CD4-positive, CD25-positive, alpha-beta regulatory T cell (primary cell): Measurements from ENCODE around the gene MMS19. TPM values are rescaled to one million over a fixed set of nuclear protein-coding genes. Genes with fewer than 3 reads are reported as not detected.
A peak's percentile ranks its signal among the peaks of the same experiment; 100 is the strongest.

Source experiments
- ATAC-seq, 2 donors: fragments of 150-1000 bp; cut with Tn5 transposase; one replicate each; pipeline ENCODE4 v1.10.0; 2021; ENCODE audit warnings: low read depth in 2 of 2, moderate number of reproducible peaks in 2 of 2, moderate library complexity in 1 of 2
- DNase-seq, 3 donors: peaks; one replicate each; pipeline versions ENCODE4 v3.0.0 to v3.0.0-alpha.2; 2012 to 2022; ENCODE audit warnings: mixed read lengths in 1 of 3
- H3K27ac ChIP-seq: one replicate; pipeline ENCODE4 v1.7.0; 2013; ENCODE audit warnings: mild to moderate bottlenecking, low read length; ENCODE audit not compliant: insufficient read depth, poor library complexity, severe bottlenecking
- H3K27me3 ChIP-seq: one replicate; pipeline ENCODE4 v1.7.0; 2013; ENCODE audit warnings: low read length; ENCODE audit not compliant: control insufficient read depth, insufficient read depth
- H3K36me3 ChIP-seq: one replicate; pipeline ENCODE4 v1.7.0; 2013; ENCODE audit warnings: mild to moderate bottlenecking, low read length, moderate library complexity; ENCODE audit not compliant: control insufficient read depth, insufficient read depth
- H3K4me1 ChIP-seq: 2 replicates; pipeline ENCODE4 v1.7.0; 2013; ENCODE audit warnings: mild to moderate bottlenecking, low read length; ENCODE audit not compliant: insufficient read depth, control insufficient read depth, poor library complexity, severe bottlenecking
- H3K4me3 ChIP-seq: one replicate; pipeline ENCODE4 v1.7.0; 2013; ENCODE audit warnings: low read depth, mild to moderate bottlenecking, low read length, moderate library complexity
- H3K9me3 ChIP-seq, 2 experiments: 1 replicate in 1 of 2; 2 replicates in 1 of 2; pipeline ENCODE4 v1.7.0; 2013; ENCODE audit warnings: low read length in 2 of 2, mild to moderate bottlenecking in 1 of 2, moderate library complexity in 1 of 2; ENCODE audit not compliant: control insufficient read depth in 2 of 2
- H3K27ac Mint-ChIP-seq, 3 donors: one replicate each; pipeline ENCODE4 v1.8.0; 2020 to 2022; ENCODE audit warnings: mild to moderate bottlenecking in 3 of 3, mixed read lengths in 3 of 3, moderate library complexity in 2 of 3
- H3K27me3 Mint-ChIP-seq: one replicate; pipeline ENCODE4 v1.8.0; 2022; ENCODE audit warnings: mild to moderate bottlenecking, mixed read lengths
- H3K36me3 Mint-ChIP-seq: one replicate; pipeline ENCODE4 v1.8.0; 2020; ENCODE audit warnings: mixed read lengths
- H3K4me1 Mint-ChIP-seq, 4 donors: one replicate each; pipeline ENCODE4 v1.8.0; 2020 to 2022; ENCODE audit warnings: mixed read lengths in 4 of 4, mild to moderate bottlenecking in 1 of 4
- H3K4me3 Mint-ChIP-seq, 4 donors: one replicate each; pipeline ENCODE4 v1.8.0; 2020 to 2022; ENCODE audit warnings: mild to moderate bottlenecking in 4 of 4, mixed read lengths in 4 of 4, moderate library complexity in 3 of 4
- H3K9me3 Mint-ChIP-seq, 7 donors: one replicate each; pipeline ENCODE4 v1.8.0; 2020 to 2022; ENCODE audit warnings: mixed read lengths in 7 of 7, mild to moderate bottlenecking in 3 of 7, moderate library complexity in 2 of 7
- polyA plus RNA-seq, 4 donors: library from polyadenylated mRNA; unstranded; fragments of 300-500 nt; fragmentation: Illumina TruSeq; gene quantifications; one replicate each; pipeline ENCODE4 v1.2.3, GENCODE V29; 2021
- total RNA-seq: library from RNA; stranded (reverse); gene quantifications from one replicate; pipeline ENCODE4 v1.2.3, GENCODE V29; 2022

Gene MMS19
- total and polyA plus RNA-seq, 5 donors from 2014 or later, result 26.7 to 59.6 (median 36.2) TPM

- Mint-ChIP-seq H3K4me1 (no peaks in the 10 kb centered on the region), H3K4me3 (no peak overlapping the region), H3K9me3 (no peaks in the 10 kb centered on the region), H3K27me3 (peaks cover 15% of the 10 kb centered on the region), H3K27ac (no peak overlapping the region), H3K36me3 (no peaks in the 10 kb centered on the region)
- ATAC-seq (no peak), DNase-seq (no peak)
- Histone ChIP-seq H3K36me3 (no peaks in the 10 kb centered on the region), H3K4me3 (no peak overlapping the region), H3K27ac (no peak overlapping the region), H3K27me3 (no peaks in the 10 kb centered on the region), H3K9me3 (no peaks in the 10 kb centered on the region), H3K4me1 (no peaks in the 10 kb centered on the region)
These were observed 23.8 kb upstream of the MMS19 start for GRCh38 chr10:97522071-97522470.

- H3K4me3 Mint-ChIP-seq, result no peak overlapping the region
- H3K27ac Mint-ChIP-seq, result no peak overlapping the region
- no peak overlapping the region for H3K4me3 ChIP-seq
- ATAC-seq (no peak), DNase-seq (no peak)
- no peaks in the 10 kb centered on the region for H3K4me1 ChIP-seq
- H3K27me3 ChIP-seq, result no peaks in the 10 kb centered on the region
- no peaks in the 10 kb centered on the region for H3K36me3 ChIP-seq
- H3K27ac ChIP-seq, result no peak overlapping the region
- H3K36me3 Mint-ChIP-seq, result no peaks in the 10 kb centered on the region
- peaks cover 15% of the 10 kb centered on the region for H3K27me3 Mint-ChIP-seq
- no peaks in the 10 kb centered on the region for H3K9me3 Mint-ChIP-seq
- H3K4me1 Mint-ChIP-seq, result no peaks in the 10 kb centered on the region
- no peaks in the 10 kb centered on the region for H3K9me3 ChIP-seq
These were observed 22.9 kb upstream of the MMS19 start for GRCh38 chr10:97520978-97521761.

- Histone ChIP-seq H3K27me3 (no peaks in the 10 kb centered on the region), H3K4me1 (no peaks in the 10 kb centered on the region), H3K36me3 (no peaks in the 10 kb centered on the region), H3K27ac (no peak overlapping the region), H3K4me3 (no peak overlapping the region), H3K9me3 (no peaks in the 10 kb centered on the region)
- Mint-ChIP-seq H3K4me3 (no peak overlapping the region), H3K4me1 (no peaks in the 10 kb centered on the region), H3K27ac (no peak overlapping the region), H3K27me3 (peaks cover 15% of the 10 kb centered on the region), H3K36me3 (no peaks in the 10 kb centered on the region), H3K9me3 (no peaks in the 10 kb centered on the region)
- ATAC-seq, result no peak
- DNase-seq, result no peak
These were observed 22.3 kb upstream of the MMS19 start for GRCh38 chr10:97520520-97520919.

GRCh38 chr10:97519342-97519741 is 21.1 kb upstream of the MMS19 start:
- peaks cover under 1% of the 10 kb centered on the region for H3K27me3 ChIP-seq
- no peak overlapping the region for H3K4me3 ChIP-seq
- DNase-seq (no peak), ATAC-seq (no peak)
- no peak overlapping the region for H3K27ac ChIP-seq
- H3K9me3 ChIP-seq, result no peaks in the 10 kb centered on the region
- H3K36me3 Mint-ChIP-seq, result no peaks in the 10 kb centered on the region
- H3K4me1 Mint-ChIP-seq, result no peaks in the 10 kb centered on the region
- no peaks in the 10 kb centered on the region for H3K4me1 ChIP-seq
- H3K4me3 Mint-ChIP-seq, result no peak overlapping the region
- no peaks in the 10 kb centered on the region for H3K36me3 ChIP-seq
- H3K27me3 Mint-ChIP-seq, result peaks cover 15% of the 10 kb centered on the region
- no peaks in the 10 kb centered on the region for H3K9me3 Mint-ChIP-seq
- no peak overlapping the region for H3K27ac Mint-ChIP-seq

GRCh38 chr10:97518301-97519043 is 20.2 kb upstream of the MMS19 start:
- Histone ChIP-seq H3K9me3 (no peaks in the 10 kb centered on the region), H3K27ac (no peak overlapping the region), H3K4me1 (no peaks in the 10 kb centered on the region), H3K27me3 (peaks cover 2% of the 10 kb centered on the region), H3K36me3 (no peaks in the 10 kb centered on the region), H3K4me3 (no peak overlapping the region)
- H3K9me3 Mint-ChIP-seq, result no peaks in the 10 kb centered on the region
- peak overlapping the region in 1 of 3 donors; percentile 29 for H3K27ac Mint-ChIP-seq
- H3K27me3 Mint-ChIP-seq, result peaks cover 15% of the 10 kb centered on the region
- no peak overlapping the region for H3K4me3 Mint-ChIP-seq
- H3K36me3 Mint-ChIP-seq, result no peaks in the 10 kb centered on the region
- no peak for DNase-seq
- ATAC-seq, result no peak
- H3K4me1 Mint-ChIP-seq, result no peaks in the 10 kb centered on the region

GRCh38 chr10:97517778-97518300 is 19.6 kb upstream of the MMS19 start:
- H3K4me1 ChIP-seq, result no peaks in the 10 kb centered on the region
- no peaks in the 10 kb centered on the region for H3K9me3 ChIP-seq
- Mint-ChIP-seq H3K4me1 (no peaks in the 10 kb centered on the region), H3K4me3 (no peak overlapping the region), H3K9me3 (no peaks in the 10 kb centered on the region), H3K27me3 (peaks cover 12% of the 10 kb centered on the region), H3K36me3 (no peaks in the 10 kb centered on the region), H3K27ac (no peak overlapping the region)
- DNase-seq (no peak), ATAC-seq (no peak)
- no peak overlapping the region for H3K4me3 ChIP-seq
- peaks cover 2% of the 10 kb centered on the region for H3K27me3 ChIP-seq
- no peaks in the 10 kb centered on the region for H3K36me3 ChIP-seq
- no peak overlapping the region for H3K27ac ChIP-seq

GRCh38 chr10:97517096-97517750 is 19.0 kb upstream of the MMS19 start:
- H3K27ac ChIP-seq, result no peak overlapping the region
- no peaks in the 10 kb centered on the region for H3K36me3 ChIP-seq
- Mint-ChIP-seq H3K27ac (no peak overlapping the region), H3K36me3 (no peaks in the 10 kb centered on the region), H3K4me1 (no peaks in the 10 kb centered on the region), H3K27me3 (peaks cover 6% of the 10 kb centered on the region), H3K4me3 (no peak overlapping the region), H3K9me3 (no peaks in the 10 kb centered on the region)
- no peak overlapping the region for H3K4me3 ChIP-seq
- no peak for DNase-seq
- no peak for ATAC-seq
- no peaks in the 10 kb centered on the region for H3K4me1 ChIP-seq
- H3K27me3 ChIP-seq, result peaks cover 2% of the 10 kb centered on the region
- no peaks in the 10 kb centered on the region for H3K9me3 ChIP-seq
